ACHN (cell line): Measurements from ENCODE around the gene APOL1.
"Not testable (repeated sequence)": the region's sequence is repeated elsewhere in the genome, so short reads cannot be mapped to it uniquely, and the experiment has no call there.

Experiments used
- DNase-seq: peaks from one replicate; pipeline ENCODE4 v3.0.0-alpha.2; 2015
- in situ Hi-C: cut with HindIII; loops from 2 replicates; pipeline ENCODE4 v1.10.0; 2017; ENCODE audit warnings: low sequenced_read_pairs, low pct_ligation_motif_present, low pct_unique_long_range_greater_than_20kb

The APOL1 gene, protein sequence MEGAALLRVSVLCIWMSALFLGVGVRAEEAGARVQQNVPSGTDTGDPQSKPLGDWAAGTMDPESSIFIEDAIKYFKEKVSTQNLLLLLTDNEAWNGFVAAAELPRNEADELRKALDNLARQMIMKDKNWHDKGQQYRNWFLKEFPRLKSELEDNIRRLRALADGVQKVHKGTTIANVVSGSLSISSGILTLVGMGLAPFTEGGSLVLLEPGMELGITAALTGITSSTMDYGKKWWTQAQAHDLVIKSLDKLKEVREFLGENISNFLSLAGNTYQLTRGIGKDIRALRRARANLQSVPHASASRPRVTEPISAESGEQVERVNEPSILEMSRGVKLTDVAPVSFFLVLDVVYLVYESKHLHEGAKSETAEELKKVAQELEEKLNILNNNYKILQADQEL

DNA sequence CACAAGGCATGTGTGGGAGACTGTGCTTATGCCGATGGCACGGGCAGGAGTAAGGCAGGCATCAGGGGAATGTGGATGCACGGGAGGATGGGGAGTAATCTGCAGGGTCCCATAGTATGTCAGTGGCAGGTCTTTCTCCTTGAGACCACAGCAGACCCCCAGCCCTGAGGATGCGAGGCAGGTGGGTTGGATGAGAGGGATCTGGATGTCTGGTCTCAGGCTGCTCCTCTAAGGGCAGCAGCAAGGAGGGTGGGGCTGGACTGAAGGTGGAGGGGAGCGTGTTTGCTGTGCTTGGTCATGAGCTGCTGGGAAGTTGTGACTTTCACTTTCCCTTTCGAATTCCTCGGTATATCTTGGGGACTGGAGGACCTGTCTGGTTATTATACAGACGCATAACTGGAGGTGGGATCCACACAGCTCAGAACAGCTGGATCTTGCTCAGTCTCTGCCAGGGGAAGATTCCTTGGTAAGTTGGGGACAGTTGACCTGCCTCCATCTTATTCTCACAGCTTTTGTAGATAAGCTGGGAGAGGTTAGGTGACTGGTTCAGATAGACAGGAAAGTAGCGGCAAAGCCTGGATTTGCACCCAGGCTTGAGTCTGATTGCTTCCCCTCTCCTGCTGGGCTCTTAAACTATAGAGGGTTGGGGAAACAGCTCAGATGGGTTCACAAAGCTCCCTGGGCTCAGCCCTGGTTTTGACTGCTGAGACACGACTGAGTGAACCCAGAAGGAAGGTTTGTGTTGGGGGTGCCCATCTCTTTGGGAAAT is at the start of gene APOL1:
APOL1 (plus strand) TSS at position 380 of the 769 bp plus-strand sequence. CDS start 1,823 bp downstream, outside the sequence.
- in situ Hi-C loops: no loop called here

DNA sequence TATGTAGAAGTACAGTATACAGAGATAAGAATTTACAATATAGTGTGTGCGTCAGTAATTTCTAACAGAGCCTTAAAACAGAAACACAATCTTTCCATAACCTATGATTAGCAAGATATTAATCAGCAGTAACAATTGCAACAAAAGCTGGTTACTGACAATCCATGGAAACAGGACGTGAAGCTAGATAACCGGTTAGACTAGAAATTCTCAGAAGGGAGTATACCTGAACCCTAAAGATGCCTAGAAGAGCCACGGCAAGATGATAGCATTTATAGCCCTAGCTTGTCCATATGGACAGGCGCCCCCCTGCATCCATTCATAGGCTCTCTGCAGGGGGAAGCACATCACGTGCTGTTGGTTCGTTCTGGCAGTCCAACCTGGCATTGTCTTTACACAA is 49.5 kb upstream of the APOL1 start:
- in situ Hi-C loops, DNase-seq: not testable (repeated sequence)

More for the DNA sequence above, at the start of gene APOL1:
- peak; percentile 80 for DNase-seq

DNA sequence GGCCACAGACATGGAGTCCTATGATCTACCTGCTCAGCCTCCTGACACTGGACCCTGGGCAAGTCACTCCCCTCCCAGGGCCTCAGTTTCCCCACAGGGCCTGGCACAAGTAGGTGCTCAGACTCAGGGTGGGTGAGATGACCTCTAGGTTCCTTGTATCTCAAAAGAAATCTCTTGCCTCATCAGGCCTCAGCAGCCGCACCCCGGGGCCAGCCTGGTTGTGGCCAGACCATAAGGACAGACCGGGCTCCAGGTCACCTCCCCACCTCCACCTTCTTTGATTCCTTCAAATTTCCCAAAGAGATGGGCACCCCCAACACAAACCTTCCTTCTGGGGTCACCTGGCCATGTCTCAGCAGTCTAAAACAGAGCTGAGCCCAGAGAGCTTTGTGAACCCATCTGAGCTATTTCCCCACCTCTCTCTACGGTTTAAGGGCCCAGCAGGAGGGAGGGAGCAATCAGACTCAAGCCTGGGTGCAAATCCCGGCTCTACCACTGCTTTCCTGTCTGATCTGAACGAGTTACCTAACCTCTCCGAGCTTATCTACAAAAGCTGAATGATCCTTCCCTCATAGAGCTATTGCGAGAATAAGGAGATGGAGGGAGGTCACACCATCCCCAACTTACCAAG is 48.8 kb upstream of the APOL1 start:
- no peak for DNase-seq
- in situ Hi-C loops: no loop called here

DNA sequence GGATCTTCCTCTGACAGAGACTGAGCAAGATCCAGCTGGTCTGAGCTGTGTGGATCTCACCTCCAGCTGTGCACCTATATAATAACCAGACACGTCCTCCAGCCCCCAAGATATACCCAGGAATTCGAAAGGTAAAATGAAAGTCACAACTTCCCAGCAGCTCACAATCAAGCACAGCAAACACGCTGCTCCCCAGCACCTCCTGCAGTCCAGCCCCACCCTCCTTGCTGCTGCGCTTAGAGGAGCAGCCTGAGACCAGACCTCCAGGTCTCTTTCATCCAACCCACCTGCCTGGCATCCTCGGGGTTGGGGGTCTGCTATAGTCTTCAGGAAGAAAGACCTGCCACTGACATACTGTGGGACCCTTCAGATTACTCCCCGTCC is 48.3 kb upstream of the APOL1 start:
- in situ Hi-C loops: no loop called here
- DNase-seq: no peak

DNA sequence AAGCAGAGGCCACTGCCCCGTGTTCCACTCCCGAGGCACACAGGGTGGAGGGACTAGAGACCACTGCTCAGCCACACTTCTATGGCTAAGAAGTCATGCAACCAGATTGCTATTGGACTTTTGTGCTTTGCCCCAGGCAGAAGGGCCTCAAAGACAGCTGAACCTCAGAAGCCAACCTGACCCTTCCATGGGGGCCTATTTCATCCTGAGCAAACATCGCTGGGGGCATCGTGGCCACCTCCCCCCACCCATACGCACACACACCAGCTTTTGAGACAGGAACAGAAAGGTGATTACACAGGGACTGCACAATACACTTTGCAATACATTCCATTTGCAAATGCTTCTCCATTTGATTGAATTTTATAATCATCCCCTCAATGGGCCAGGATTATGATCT is 47.4 kb upstream of the APOL1 start:
- DNase-seq, in situ Hi-C loops: not testable (repeated sequence)

DNA sequence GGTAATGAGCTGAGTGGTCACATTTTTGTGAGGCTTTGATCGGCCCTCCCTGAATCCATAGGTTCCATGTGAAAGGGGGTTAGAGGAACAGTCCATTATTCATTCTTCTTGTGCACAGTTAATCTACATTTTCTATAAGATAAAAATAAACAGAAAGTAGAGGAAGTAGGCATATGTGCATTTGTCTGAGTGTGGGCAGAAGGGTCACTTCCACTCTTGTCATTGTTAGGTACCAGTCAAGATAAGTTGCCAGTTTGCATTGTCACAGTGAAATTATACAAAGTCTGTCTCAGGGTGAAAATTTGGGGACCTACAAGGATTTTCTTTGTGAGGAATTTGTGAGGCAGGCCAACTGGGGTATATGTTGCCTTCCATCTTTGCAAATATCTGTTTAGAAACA is 46.7 kb upstream of the APOL1 start:
- in situ Hi-C loops: no loop called here
- DNase-seq: no peak

DNA sequence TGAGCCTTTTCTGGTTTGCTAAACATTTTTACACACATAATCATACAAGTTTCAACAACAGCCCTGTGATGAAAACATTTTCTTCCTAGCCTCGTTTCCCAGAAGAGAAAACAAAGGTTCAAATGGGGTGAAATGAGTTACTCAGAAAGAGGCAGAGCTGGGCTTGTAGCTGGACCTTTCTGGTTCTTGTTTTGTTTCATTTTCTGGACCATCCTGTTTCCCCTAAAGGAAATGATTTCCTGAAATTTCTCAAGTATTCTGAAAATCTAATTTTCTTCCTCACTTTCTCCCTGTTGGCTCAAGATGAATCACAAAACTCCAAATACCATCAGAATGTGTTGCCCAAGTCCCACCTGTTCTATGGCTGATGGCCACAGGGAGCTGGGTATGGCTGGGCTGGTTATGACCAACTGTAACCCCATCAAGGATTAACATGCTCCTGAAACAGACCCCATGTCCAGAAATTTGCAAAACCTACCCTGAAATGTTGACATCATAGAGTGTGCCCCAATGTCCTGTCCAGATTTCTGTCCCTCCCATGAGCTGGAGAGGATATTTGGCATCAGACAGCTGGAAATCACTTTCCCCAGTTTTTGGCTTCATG is 44.7 kb upstream of the APOL1 start:
- in situ Hi-C loops: no loop called here

DNA sequence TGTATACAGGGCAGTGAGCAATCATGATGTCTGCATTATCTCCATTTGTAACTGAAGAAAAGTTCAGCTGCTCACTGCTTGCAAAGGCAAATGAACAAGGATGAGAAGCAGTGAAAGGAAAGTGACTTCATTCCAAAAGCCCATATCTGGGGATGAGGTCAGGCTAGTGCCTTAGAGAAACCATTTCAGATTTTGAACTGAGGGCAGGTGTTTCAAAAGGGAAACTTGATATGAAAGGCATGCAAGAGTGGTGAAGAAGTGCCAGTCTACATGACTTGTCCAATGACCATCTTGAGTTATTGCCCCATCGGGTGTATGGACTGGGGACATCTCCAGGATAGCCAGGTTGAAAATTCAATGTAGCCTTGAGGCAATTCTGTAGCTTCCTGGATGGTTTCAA is 44.0 kb upstream of the APOL1 start:
- in situ Hi-C loops: no loop called here

More for the DNA sequence above, 44.7 kb upstream of the APOL1 start:
- no peak for DNase-seq

DNA sequence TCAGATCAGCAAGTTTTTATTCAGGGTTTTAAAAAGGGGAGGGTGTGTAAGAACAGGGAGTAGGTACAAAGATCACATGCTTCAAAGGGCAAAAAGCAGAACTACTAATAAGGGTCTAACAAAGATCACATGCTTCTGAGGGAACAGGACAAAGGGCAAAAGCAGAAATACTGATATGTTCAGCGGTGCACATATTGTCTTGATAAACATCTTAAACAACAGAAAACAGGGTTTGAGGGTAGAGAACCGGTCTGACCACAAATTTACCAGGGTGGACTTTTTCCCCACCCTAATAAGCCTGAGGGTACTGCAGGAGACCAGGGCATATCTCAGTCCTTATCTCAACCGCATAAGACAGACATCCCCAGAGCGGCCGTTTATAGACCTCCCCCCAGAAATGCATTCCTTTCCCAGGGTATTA is 43.4 kb upstream of the APOL1 start:
- in situ Hi-C loops, DNase-seq: not testable (repeated sequence)

More for the DNA sequence above, 44.0 kb upstream of the APOL1 start:
- DNase-seq: no peak

DNA sequence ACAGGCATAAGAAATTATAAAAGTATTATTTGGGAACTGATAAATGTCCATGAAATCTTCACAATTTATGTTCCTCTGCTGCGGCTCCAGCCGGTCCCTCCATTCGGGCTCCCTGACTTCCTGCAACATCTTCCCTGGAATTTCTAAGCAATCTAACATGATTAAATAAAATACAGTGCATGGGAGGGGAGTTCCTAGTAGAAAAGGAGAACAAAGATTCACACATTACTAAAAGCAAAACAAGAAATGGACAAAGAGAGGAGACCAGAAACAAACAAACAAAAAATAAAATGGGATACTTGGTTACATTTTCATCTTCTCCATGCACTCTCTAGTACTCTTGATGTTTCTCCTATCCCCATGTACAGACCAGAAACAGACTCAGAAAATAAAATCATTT is 42.7 kb upstream of the APOL1 start:
- in situ Hi-C loops: no loop called here
- DNase-seq: no peak

DNA sequence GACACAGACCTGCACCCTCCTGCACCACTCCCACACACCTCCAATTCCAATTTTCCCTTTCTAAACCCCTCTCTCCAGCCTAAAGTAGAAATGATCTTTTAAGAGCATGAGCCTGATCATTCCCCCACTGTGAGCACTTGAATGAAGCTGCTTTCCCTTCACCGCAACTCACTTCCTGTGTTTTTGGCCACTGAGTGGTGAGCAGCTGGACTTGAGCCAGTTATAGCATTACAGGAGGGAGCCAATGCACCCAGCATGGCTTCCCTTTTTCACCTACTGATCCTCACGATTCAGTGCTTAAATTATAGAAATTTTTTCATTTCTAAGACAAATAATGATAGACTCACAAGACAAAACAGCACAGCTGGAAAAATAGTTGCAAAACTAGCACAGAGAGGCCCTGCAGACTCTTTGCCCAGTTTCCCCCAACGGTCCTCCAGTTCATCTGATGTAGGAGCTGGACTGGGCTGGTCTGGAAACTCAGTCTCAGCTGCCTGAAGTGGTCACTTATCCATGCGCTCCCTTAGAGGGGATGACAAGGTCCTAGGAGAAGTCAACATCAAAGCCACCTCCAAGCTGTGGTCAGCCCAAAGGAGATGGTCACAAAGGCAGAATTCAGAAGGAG is 41.6 kb upstream of the APOL1 start:
- no peak for DNase-seq
- in situ Hi-C loops: no loop called here

DNA sequence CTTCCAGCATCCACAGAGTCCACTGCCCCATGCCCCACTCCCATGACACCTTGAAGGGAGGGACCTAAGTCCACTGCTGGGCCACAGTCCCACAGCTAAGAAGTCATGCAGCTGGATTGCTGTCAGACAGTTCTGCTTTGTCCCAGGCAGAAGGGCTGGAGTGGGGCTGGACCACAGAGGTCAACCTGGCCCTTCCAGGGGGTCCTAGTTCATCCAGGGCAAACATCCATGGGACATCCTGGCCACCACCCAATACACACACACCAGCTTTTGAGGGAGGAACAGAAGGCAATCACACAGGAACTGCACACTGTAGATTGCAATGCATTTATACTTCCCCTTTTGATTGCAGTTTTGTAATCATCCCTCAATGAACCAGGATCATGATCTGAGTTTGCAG is 40.0 kb upstream of the APOL1 start:
- in situ Hi-C loops: no loop called here
- DNase-seq: no peak

DNA sequence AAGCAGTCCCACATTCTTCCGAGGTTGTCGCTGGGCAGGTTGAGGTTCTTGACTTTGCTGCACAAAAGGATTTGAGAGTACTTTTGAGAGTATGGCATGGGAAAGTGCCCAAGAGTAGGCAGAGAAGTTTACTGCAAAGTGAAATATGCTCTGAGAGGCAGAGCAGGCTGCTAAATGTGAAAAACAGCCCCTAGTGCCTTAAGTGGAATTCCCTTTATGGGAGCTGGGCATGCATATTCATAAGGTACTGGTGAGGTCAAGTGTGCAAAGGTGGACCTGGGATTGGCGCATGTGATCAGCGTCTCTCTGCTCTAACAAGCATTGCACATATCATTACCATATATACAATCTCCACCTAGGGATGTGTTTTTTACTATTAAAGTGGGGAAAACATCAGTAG is 39.3 kb upstream of the APOL1 start:
- in situ Hi-C loops: no loop called here

DNA sequence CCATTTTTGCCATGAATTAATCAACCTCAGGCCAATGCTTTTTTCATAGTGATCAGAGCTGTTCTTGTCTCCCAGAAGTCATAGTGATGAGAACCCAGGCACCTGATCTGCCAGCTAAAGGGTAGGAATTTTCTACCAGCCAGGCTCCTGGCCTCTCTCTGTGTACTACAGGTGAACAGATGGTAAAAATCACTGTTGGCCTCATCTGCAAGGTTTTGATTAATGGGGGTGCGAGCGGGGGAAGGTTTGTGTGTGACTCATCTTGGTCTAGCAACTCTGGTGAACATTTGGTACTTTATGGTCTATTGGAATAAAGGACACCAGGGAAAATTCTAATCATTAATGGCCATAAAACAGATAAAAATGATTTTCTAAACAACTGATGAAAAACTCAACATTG is 37.0 kb upstream of the APOL1 start:
- no peak for DNase-seq
- in situ Hi-C loops: no loop called here

More for the DNA sequence above, 39.3 kb upstream of the APOL1 start:
- DNase-seq: no peak

DNA sequence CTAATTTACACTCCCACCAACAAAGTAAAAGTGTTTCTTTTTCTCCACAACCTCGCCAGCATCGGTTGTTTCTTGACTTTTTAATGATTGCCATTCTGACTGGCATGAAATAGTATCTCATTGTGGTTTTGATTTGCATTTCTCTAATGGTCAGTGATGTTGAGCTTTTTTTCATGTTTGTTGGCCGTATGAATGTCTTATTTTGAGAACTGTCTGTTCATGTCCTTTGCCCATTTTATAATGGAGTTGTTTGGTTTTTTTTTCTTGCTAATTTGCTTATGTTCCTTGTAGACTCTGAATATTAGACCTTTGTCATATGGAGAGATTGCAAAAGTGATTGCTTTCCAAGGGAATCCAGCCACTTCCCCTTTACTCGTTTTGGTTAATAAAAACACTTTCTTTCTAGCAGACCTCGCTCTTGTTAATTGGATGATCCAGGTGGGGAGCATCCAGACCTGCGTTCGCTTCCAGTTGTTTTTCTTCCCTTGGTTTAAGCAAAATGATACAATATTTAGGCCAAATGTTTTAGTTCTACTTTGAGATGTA is 34.2 kb upstream of the APOL1 start:
- DNase-seq: no peak
- in situ Hi-C loops: no loop called here

DNA sequence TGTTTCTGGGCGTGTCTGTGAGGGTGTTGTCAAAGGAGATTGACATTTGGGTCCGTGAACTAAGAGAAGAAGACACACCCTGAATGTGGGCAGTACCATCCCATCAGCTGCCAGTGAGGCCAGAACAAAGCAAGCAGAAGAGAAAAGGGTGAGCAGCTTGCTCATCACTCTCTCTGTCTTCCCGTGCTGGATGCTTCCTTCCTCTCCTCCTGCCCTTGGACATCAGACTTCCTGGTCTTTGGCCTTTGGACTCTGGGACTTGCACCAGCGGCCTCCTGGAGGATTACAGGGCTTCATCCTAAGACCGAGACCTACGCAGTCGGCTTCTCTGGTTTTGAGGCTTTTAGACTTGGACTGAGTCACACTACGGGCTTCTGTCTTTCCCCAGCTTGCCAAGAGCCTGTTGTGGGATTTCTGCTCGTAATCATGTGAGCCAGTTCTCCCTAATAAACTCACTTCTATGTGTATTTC is 32.4 kb upstream of the APOL1 start:
- DNase-seq: no peak
- in situ Hi-C loops: no loop called here

DNA sequence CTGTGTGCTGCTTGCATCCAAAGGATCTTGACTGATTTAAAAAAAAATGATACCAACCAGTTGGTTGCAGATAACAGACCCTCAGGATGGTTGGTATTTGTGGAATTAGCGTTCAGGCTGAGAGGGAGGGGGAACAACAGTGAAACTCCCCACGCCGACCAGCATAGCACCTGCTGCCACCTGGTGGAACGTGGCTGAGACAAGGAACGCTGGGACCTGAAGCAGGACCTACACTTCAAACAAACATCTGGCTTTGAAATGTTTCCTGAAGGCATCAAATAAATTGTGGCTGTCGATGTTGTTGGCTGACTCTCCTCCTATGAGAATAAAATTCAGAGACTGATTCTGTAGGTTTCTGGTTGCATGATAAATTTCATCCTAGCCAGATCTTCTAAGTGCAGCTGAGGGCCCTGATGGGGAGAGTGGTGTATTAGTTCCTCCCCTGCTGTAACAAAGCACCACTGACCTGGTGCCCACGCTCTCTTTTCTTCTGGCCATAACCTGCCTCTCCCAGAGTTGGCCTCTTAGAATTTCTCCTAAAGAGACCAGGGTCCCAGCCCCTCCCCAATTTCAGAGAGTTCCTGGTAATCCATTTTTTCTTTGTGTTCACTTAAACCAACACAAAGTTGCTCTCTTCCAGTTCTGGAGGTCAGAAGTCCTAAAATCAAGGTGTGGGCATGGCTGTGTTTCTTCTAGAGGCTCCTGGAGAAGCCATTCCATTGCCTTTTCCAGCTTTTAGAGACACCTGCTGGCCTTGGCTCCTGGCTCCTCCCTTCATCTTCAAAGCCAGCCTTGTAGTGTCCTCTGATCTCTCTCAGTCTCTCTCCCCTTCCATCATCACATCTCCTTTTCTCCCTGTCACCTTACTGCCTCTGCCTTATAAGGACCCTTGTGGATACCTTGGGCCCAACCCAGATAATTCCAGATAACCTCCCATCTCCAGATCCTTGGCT is 30.9 kb upstream of the APOL1 start:
- in situ Hi-C loops: no loop called here
- peak; percentile 21 for DNase-seq
